GM19467 (cell line): Measurements from ENCODE around the gene LRP6.

Source experiments
- ATAC-seq: cut with Tn5 transposase; IDR thresholded peaks from one replicate; pipeline ENCODE4 v1.9.1; 2021; ENCODE audit warnings: mild to moderate bottlenecking, moderate library complexity; ENCODE audit not compliant: unreplicated experiment

LRP6 gene

GRCh38 chr12:12217018-12217359, 49.9 kb downstream of the LRP6 start:
- no peak for ATAC-seq

GRCh38 chr12:12216349-12217017, 50.4 kb downstream of the LRP6 start:
- no peak for ATAC-seq

GRCh38 chr12:12214635-12215131, 52.2 kb downstream of the LRP6 start:
- ATAC-seq = no peak

- ATAC-seq = no peak
Measured at GRCh38 chr12:12214201-12214600, 52.6 kb downstream of the LRP6 start.

- no peak for ATAC-seq
Measured at GRCh38 chr12:12212769-12213168, 54.1 kb downstream of the LRP6 start.

GRCh38 chr12:12210983-12211382, 55.9 kb downstream of the LRP6 start:
- ATAC-seq = no peak

- ATAC-seq = no peak
Measured at GRCh38 chr12:12210416-12210815, 56.4 kb downstream of the LRP6 start.

GRCh38 chr12:12209675-12210074, 57.2 kb downstream of the LRP6 start:
- ATAC-seq = no peak

- no peak for ATAC-seq
Measured at GRCh38 chr12:12209043-12209442, 57.8 kb downstream of the LRP6 start.

- no peak for ATAC-seq
Measured at GRCh38 chr12:12207746-12208145, 59.1 kb downstream of the LRP6 start.

- no peak for ATAC-seq
Measured at GRCh38 chr12:12206776-12207388, 60.0 kb downstream of the LRP6 start.

- no peak for ATAC-seq
Measured at GRCh38 chr12:12202747-12203146, 64.1 kb downstream of the LRP6 start.

- no peak for ATAC-seq
Measured at GRCh38 chr12:12202105-12202504, 64.7 kb downstream of the LRP6 start.

- no peak for ATAC-seq
Measured at GRCh38 chr12:12201274-12201758, 65.5 kb downstream of the LRP6 start.

GRCh38 chr12:12200363-12200762, 66.5 kb downstream of the LRP6 start:
- no peak for ATAC-seq

GRCh38 chr12:12198124-12198523, 68.7 kb downstream of the LRP6 start:
- no peak for ATAC-seq

- no peak for ATAC-seq
Measured at GRCh38 chr12:12197128-12197527, 69.7 kb downstream of the LRP6 start.

GRCh38 chr12:12195516-12195915, 71.3 kb downstream of the LRP6 start:
- no peak for ATAC-seq

- no peak for ATAC-seq
Measured at GRCh38 chr12:12195081-12195480, 71.8 kb downstream of the LRP6 start.

GRCh38 chr12:12194206-12194605, 72.6 kb downstream of the LRP6 start:
- no peak for ATAC-seq

- no peak for ATAC-seq
Measured at GRCh38 chr12:12191008-12191407, 75.8 kb downstream of the LRP6 start.

- no peak for ATAC-seq
Measured at GRCh38 chr12:12190087-12190809, 76.6 kb downstream of the LRP6 start.
